Measurements from ENCODE around the gene SLC35B1.

Gene SLC35B1

DNA sequence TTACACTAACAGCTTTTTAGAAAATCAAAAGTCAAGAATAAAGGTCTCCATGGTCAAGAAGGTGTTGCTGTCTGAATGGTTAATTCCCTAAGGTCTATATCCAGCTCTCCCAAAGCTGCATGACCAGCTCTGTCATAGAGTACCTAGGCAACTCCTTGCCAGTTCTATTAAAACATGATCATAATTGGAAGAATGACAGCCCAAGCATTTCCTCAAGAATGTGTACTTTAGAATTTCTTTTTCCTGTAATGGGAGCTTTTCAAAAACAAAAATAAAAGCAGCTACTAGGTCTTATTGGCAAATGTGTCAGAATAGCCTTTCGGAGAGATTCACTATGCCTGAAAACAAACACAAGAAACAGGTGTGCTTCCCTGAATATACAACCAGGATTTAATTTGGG, 37.8 kb downstream of the SLC35B1 start:
- DNase-seq: no peak

DNA sequence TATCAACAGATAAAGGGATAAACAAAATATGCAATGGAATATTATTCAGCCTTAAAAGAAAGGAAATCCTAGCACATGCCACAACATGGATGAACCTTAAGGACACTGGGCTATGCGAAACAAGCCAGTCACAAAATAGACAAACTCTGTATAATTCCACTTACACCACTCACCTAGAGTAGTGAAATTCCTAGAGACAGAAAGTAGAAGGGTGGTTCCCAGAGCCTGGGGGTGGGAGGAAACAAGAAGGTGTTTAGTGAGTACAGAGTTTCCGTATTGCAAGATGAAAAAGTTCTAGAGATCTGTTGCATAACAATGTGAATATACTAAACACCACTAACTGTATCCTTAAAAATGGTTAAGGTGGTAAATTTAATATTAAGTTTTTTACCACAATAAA, 39.9 kb downstream of the SLC35B1 start:
- DNase-seq: no peak

DNA sequence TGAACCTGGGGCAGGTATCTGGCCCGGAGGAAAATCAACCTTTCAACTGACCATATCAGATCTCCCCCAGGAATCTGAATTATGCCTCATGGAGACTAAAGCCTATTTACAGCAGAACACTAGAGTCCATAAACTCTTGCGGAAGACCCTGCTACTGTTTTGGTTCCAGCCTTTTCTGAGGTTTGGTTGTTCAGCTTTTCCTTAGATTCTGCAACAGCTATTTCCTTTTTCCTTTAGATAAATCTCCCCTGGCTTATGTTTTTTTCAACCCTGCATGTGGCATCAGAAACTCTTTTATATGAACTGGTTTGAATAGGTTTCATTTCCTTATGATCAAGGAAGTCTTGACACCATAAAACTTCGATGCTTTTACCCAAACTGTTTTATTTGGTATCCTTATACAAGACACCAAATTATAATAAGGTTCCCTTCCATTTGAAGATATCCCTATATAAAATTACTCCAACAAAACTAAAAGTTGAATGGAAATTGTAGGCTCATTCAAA, 43.0 kb downstream of the SLC35B1 start:
- DNase-seq: no peak

- DNase-seq: no peak
Observed at GRCh38 chr17:49659661-49660382, 47.9 kb downstream of the SLC35B1 start.

GRCh38 chr17:49656247-49656646, 51.5 kb downstream of the SLC35B1 start:
- no peak for DNase-seq

Measured in NCI-H1436 (cell line).